ENCODE data around the gene ADD3.
A peak's percentile ranks its signal among the peaks of the same experiment; 100 is the strongest.

Gene ADD3, protein sequence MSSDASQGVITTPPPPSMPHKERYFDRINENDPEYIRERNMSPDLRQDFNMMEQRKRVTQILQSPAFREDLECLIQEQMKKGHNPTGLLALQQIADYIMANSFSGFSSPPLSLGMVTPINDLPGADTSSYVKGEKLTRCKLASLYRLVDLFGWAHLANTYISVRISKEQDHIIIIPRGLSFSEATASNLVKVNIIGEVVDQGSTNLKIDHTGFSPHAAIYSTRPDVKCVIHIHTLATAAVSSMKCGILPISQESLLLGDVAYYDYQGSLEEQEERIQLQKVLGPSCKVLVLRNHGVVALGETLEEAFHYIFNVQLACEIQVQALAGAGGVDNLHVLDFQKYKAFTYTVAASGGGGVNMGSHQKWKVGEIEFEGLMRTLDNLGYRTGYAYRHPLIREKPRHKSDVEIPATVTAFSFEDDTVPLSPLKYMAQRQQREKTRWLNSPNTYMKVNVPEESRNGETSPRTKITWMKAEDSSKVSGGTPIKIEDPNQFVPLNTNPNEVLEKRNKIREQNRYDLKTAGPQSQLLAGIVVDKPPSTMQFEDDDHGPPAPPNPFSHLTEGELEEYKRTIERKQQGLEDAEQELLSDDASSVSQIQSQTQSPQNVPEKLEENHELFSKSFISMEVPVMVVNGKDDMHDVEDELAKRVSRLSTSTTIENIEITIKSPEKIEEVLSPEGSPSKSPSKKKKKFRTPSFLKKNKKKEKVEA

GRCh38 chr10:110007701-110008517 is at the start of gene ADD3:
TSS of gene ADD3 (plus strand) at chr10:110007984. CDS start at chr10:110100654, 92,670 bp downstream.
- peak; percentile 75 to 88 for DNase-seq

- DNase-seq, result no peak
Measured at GRCh38 chr10:109958059-109958458, 49.7 kb upstream of the ADD3 start.

DNA sequence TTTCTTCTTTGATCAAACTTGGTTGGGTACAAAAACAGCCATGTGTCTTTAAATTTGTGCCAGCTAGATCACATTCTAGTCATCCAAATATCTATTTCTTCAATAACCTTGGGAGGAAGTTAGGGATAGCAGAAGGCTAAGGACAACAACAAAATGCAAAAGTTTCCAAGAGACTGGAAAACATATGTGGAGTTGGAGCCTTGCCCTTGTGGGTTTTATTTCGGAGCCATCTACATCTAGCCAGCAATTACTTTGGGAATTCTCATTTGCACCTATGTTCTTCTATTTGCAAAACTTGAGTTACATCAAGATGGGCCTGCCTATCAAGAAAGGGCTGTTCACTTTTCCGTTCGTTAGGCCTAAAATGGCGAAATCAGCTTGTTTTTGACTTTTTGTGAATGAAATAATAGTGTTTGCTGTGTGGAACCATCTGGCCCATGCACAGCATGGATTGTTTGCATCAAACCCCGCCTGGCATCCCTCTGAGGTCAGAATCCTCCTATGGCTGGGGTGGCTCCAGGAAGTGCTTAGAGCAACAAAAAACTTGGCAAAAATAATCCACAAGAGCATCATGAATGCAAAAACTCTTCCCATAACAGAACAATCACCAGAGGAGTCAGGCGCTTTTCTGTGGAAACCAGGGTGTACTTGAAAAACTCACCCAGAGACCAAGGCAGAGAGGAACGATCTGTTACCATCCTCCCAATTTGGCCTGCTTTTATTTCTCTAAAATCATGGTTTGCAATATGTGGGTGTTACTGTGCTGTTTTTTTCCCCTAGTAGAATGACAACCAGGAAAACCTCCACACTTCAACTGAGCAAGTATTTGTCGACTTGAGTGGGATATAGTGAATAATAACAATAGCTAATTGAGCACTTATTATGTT is 48.3 kb upstream of the ADD3 start:
- DNase-seq, result no peak

GRCh38 chr10:109960682-109961081 is 47.1 kb upstream of the ADD3 start:
- DNase-seq, result no peak

DNA sequence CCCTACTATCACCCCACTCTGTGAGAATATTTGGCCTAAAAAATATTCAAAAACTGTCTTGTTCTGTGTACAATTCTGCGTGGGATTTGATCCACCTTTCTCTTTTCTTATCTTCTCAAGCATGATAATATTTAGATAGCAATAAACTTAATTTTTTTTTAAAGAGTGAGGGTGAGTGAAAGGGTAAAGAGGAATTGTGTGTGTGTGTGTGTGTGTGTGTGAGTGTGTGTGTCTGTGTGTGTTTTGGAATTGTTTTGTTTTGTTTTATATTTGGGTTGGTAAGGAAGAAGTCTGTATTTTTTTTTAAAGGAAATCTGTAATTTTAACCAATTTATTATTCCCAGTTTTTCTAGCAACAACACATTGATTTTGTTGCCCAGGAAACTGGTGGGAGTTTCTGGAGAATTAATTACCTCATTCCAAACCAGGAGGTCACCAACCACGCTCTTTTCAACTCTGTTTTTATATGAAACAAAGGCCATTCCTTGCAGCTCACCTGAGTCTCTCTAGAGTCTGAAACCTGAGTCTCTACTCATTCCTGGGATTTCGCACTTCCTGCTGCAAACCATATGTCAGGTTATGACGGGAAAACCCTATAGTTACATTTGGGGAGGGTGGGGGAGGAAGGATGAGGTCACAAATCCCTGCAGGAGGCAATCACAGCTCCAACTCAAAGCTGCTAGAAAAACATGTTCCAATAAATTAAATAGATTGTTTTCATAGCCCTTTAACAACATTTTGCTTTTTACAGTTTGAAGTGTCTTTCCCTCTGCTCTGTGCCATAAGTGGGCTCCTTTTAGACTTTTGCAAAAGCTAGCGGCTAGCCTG is 46.4 kb upstream of the ADD3 start:
- no peak for DNase-seq

- DNase-seq, result no peak
Measured at GRCh38 chr10:109962247-109962646, 45.5 kb upstream of the ADD3 start.

DNA sequence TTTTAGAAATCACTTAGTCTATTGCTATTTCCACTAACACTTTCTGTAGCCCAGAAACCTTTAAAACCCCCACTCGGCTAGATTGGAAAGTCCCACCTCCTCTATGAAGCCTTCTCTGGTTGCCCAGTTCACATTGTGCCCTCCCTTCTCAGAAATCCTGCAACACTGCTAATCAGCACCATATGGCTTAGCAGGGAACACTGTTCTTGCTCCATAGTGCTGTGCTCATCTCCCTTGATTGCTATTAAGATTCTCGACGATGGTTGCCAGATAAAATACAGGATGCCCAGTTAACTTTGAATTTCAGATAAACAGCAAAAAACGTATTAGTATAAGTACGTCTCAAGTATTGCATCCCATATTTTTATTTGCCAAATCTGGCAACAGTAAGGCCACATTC is 44.3 kb upstream of the ADD3 start:
- no peak for DNase-seq

DNA sequence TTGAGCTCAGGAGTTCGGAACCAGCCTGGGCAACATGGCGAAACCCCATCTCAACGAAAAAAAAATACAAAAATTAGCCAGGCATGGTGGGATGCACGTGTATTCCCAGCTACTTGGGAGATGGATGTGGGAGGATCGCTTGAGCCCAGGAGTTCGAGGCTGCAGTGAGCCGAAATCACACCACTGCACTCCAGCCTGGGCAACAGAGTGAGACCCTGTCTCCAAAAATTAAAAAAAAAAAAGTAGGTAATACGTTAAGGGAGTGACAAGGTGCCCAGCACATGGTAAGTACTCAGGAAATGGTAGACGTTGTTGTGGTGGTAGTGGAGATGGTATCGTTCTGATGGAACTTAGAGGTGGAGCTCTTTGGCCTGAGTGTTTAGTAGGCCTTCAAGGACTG is 43.5 kb upstream of the ADD3 start:
- DNase-seq, result no peak

DNA sequence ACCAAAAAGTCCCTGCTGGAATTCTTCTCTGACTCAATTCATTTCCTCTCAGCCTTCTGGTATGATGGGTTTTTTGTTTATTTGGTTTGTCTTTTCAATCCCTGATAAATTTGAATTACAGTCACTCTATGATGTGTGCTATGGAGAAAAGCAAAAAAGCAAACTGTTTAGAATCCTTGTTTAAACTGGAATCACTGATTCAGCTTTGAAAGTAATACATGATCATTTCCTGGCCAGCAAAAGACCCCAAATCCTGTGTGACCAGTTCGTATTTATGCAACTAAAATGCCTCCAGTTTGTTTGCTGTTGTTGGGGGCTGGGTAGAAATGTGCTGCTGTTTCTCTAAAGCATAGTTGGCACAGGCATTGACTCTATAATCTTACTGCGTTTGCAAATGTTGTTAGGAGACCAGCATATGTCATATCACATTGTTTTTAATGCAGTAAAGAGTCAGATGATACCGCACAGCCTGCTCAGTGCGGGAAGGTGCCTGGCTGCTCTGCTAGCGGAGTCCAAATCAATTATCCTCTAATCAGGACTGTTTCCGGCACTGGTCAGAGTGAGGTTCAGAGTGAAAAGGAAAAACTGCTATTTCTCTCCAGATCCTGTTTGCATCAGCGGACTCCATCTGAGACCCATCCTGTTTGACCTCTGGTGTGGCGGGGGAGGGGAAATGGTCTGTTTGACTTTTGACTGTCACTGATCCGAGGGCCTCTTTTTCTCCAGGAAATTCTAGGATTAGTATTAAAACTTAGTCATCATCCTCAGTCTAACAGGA is 40.6 kb upstream of the ADD3 start:
- no peak for DNase-seq

DNA sequence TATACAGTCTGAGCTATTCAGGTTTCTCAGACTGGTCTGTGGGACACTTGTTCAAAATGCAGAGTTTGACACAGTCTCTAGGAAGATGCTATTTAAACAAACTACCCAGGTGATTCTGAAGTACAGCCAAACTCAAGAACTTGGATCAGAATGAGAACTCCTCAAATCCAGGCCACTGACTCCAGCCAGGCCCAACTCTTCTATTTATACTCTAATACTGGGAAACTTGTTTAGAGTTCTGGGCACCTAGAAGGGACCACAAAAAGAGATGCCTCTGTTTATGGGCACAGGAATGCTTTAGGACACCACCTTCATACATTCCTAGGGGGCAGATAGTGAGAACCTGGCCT is 40.1 kb upstream of the ADD3 start:
- DNase-seq, result no peak

- no peak for DNase-seq
Measured at GRCh38 chr10:109968953-109969759, 38.6 kb upstream of the ADD3 start.

DNA sequence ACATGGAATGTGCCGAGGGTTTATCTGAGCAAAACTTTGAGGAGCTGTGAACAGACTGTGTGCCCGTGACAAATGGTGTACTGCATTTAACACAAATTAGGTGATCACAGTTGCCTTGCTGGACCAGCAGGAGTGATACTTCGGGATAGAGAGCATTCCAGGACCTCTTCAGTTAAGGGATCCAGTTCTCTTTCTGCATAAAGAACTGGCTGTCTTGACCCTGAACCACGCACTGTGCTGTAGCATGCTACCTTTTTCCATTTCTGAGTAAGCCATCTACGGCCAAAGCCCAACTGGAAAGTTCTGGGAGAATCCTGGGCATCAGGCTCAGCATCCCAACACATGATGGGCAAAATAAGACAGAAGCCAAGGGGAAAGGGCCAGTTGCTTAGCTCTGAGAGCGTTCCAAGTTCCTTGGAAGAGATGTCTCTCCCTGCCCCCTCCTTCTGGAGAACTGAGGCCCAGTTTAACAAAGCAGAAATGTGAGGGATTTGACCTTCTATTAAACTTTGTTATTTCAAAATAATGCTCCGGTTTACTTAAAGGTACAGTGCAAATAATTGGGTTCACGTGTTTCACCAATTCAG is 37.9 kb upstream of the ADD3 start:
- DNase-seq, result no peak

- no peak for DNase-seq
Measured at GRCh38 chr10:109971634-109972033, 36.1 kb upstream of the ADD3 start.

DNA sequence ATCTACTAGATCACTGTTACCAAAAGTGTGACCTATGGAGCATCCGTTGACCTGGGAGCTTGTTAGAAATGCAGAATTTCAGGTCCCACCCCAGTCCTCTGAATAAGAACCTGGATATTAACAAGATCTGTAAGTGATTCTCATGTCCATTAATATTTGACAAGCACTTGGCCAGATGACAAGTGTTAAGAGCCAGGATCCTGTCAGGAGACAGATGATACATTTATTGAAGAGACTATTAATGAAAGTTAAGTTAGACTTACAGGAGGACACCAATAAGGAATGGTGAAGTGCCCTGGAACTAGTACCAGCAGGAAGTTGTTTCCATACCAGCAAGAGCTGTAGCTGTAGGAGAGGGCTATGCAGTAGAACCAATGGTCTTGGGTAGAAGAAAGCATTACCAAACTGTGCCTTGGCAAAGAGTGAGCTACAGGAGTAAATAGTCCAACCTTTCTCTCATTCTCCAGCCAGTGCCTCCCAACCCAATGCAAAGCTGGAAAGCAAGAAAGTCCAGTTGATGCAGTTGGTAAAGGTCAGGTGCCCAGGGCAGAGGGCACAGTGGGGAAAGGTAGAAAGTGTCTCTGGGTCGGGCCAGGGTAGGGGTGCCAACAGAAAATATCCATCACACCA is 35.3 kb upstream of the ADD3 start:
- no peak for DNase-seq

- DNase-seq, result no peak
Measured at GRCh38 chr10:109973326-109973829, 34.4 kb upstream of the ADD3 start.

GRCh38 chr10:109974504-109975191 is 33.1 kb upstream of the ADD3 start:
- DNase-seq, result no peak

- no peak for DNase-seq
Measured at GRCh38 chr10:109975244-109976190, 32.3 kb upstream of the ADD3 start.

All from stimulated activated CD4-positive, alpha-beta T cell treated with anti-CD3 and anti-CD28 coated beads, Interleukin-2, amount 100 ng/mL, for 48 hours (primary cell).